Liver (tissue), 3 donors: ENCODE data around the gene MAN1A2.

Experiments used
- ATF3 ChIP-seq: IDR thresholded peaks from 2 replicates; pipeline ENCODE4 v1.6.1; 2016; ENCODE audit warnings: antibody characterized with exemption
- CTCF ChIP-seq: fragments of 150-350 bp; IDR thresholded peaks from 2 replicates; pipeline ENCODE4 v1.5.1; 2017; ENCODE audit warnings: improper control_type of control experiment, low read depth, low read length; ENCODE audit not compliant: missing input control
- EGR1 ChIP-seq, 2 donors: IDR thresholded peaks; 2 replicates each; pipeline ENCODE4 v1.6.1; 2016 to 2018; ENCODE audit warnings: antibody characterized with exemption in 2 of 2, low read depth in 2 of 2
- MAX ChIP-seq: IDR thresholded peaks from 2 replicates; pipeline ENCODE4 v1.6.1; 2016; ENCODE audit warnings: antibody characterized with exemption
- NR2F2 ChIP-seq: IDR thresholded peaks from 2 replicates; pipeline ENCODE4 v1.6.1; 2016; ENCODE audit warnings: antibody characterized with exemption
- RAD21 ChIP-seq, 2 donors: IDR thresholded peaks; 2 replicates each; pipeline ENCODE4 v1.6.1; 2016; ENCODE audit warnings: antibody characterized with exemption in 2 of 2, mild to moderate bottlenecking in 2 of 2
- REST ChIP-seq: IDR thresholded peaks from 2 replicates; pipeline ENCODE4 v1.6.1; 2016; ENCODE audit warnings: antibody characterized with exemption, mild to moderate bottlenecking
- RXRA ChIP-seq, 2 donors: IDR thresholded peaks; 2 replicates each; pipeline ENCODE4 v1.6.1; 2017 to 2018; ENCODE audit warnings: antibody characterized with exemption in 2 of 2, mild to moderate bottlenecking in 1 of 2
- SP1 ChIP-seq: IDR thresholded peaks from 2 replicates; pipeline ENCODE4 v1.6.1; 2018; ENCODE audit warnings: antibody characterized with exemption, mild to moderate bottlenecking
- TAF1 ChIP-seq: conservative IDR thresholded peaks from 2 replicates; pipeline ENCODE4 v1.6.1; 2016; ENCODE audit warnings: antibody characterized with exemption, mild to moderate bottlenecking
- YY1 ChIP-seq: IDR thresholded peaks from 2 replicates; pipeline ENCODE4 v1.6.1; 2016; ENCODE audit warnings: antibody characterized with exemption, mild to moderate bottlenecking
- ZBTB33 ChIP-seq: IDR thresholded peaks from 2 replicates; pipeline ENCODE4 v1.6.1; 2016; ENCODE audit warnings: antibody characterized with exemption
- donor health status: healthy.
- donor health status: healthy.

GRCh38 chr1:117495068-117495467, 127.8 kb downstream of the MAN1A2 start:
- TF ChIP-seq CTCF (no peak), SP1 (no peak), EGR1 (IDR thresholded peaks at IDR 0.05; ENCODE audit: low read depth in 2 of 2) (no peak), RAD21 (IDR thresholded peaks at IDR 0.05) (no peak), YY1 (no peak), NR2F2 (no peak), TAF1 (no peak), ATF3 (no peak), REST (no peak), RXRA (IDR thresholded peaks at IDR 0.05) (no peak), ZBTB33 (no peak), MAX (no peak)
